Colonic mucosa (tissue), 4 donors: Measurements from ENCODE around the gene TUBB2B. TPM values are rescaled to one million over a fixed set of nuclear protein-coding genes. Genes with fewer than 3 reads are reported as not detected.
"Not testable (repeated sequence)": the region's sequence is repeated elsewhere in the genome, so short reads cannot be mapped to it uniquely, and the experiment has no call there.

Experiments
- DNase-seq: peaks from one replicate; pipeline ENCODE4 v3.0.0-alpha.2; 2020
- H3K27ac ChIP-seq: fragments of 200-600 bp; one replicate; pipeline ENCODE4 v1.8.0; 2021
- H3K27me3 ChIP-seq: fragments of 200-600 bp; one replicate; pipeline ENCODE4 v1.8.0; 2021
- H3K36me3 ChIP-seq: fragments of 200-600 bp; one replicate; pipeline ENCODE4 v1.8.0; 2021
- H3K4me1 ChIP-seq: fragments of 200-600 bp; one replicate; pipeline ENCODE4 v1.8.0; 2021; ENCODE audit warnings: mild to moderate bottlenecking
- H3K4me3 ChIP-seq: fragments of 200-600 bp; one replicate; pipeline ENCODE4 v1.8.0; 2021
- H3K9ac ChIP-seq, 2 donors: one replicate each; pipeline ENCODE4 v1.7.0; 2013; ENCODE audit warnings: control low read depth in 2 of 2, low read depth in 2 of 2, low read length in 2 of 2
- H3K9me3 ChIP-seq: fragments of 200-600 bp; one replicate; pipeline ENCODE4 v1.8.0; 2021
- intact Hi-C: fragments of 100-400 bp; cut with DNase I; formaldehyde crosslinking; loops from one replicate; pipeline ENCODE4 v1.14.1; 2022
- total RNA-seq, 2 donors: library from RNA; stranded (reverse); fragmentation: NEBNext Ultra II Directional in 1 of 2; extraction: Animal tissue kit (Norgen Biotek cat#: 25700) in 1 of 2; gene quantifications; one replicate each; pipeline ENCODE4 v1.2.1, GENCODE V29; 2021
- TF ChIP-seq, protein P1 (sequence below): fragments of 200-600 bp; IDR thresholded peaks from one replicate; pipeline ENCODE4 v1.8.0; 2022; ENCODE audit warnings: antibody characterized with exemption, mild to moderate bottlenecking
- donor health status: healthy.
- donor health status: DM: no; HTN: no; CAD: no.
- donor health status: DM: no; HTN: no; CAD: no.

The TUBB2B gene
- total RNA-seq, 2 donors from 2014 or later, result 2.3 to 5.8 TPM

DNA sequence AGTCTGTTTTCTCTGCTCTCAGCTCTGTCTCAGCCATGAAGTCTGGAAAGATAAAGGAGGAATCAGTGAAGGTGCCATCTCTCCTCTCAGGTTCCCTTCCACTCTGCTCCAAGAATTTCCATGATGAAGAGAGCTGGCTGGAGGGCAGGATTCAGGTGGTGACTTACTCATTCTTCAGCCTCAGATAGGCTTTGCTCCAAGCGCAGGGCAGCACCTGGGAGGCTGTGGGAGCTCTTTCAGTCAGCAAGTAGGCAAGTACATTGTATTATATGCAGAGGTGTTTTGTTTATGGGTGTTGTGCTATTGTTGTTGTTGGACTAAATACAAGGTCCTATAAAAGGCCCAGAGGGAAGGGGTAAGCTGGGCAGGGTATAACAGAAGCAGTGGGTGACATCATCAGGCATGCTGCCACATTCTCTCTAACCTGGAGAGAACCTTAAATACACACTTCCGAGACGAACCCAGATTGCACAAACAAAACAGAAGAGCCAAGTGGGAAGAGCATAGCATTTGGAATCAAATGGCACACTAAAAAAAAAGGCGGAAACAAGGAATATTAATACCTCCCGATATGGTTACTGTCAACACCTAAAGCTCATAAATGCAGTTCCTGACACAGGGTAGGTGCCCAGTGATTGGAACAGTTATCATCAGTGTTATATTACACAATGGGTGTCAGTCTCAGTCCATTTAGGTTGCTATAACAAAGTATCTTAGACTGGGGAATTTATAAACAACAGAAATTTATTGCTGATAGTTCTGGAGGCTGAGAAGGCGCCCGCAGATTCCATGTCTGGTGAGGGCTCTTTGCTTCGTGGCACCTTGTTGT, 16.8 kb upstream of the TUBB2B start:
- intact Hi-C loops, result no loop called here
- TF ChIP-seq, protein P1, sequence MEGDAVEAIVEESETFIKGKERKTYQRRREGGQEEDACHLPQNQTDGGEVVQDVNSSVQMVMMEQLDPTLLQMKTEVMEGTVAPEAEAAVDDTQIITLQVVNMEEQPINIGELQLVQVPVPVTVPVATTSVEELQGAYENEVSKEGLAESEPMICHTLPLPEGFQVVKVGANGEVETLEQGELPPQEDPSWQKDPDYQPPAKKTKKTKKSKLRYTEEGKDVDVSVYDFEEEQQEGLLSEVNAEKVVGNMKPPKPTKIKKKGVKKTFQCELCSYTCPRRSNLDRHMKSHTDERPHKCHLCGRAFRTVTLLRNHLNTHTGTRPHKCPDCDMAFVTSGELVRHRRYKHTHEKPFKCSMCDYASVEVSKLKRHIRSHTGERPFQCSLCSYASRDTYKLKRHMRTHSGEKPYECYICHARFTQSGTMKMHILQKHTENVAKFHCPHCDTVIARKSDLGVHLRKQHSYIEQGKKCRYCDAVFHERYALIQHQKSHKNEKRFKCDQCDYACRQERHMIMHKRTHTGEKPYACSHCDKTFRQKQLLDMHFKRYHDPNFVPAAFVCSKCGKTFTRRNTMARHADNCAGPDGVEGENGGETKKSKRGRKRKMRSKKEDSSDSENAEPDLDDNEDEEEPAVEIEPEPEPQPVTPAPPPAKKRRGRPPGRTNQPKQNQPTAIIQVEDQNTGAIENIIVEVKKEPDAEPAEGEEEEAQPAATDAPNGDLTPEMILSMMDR, result no peak
- no peak for DNase-seq
- Histone ChIP-seq H3K4me3 (no peak overlapping the region), H3K9ac (no peak overlapping the region), H3K27ac (no peak overlapping the region), H3K4me1 (no peaks in the 10 kb centered on the region), H3K36me3 (no peaks in the 10 kb centered on the region), H3K9me3 (no peaks in the 10 kb centered on the region), H3K27me3 (no peaks in the 10 kb centered on the region)

DNA sequence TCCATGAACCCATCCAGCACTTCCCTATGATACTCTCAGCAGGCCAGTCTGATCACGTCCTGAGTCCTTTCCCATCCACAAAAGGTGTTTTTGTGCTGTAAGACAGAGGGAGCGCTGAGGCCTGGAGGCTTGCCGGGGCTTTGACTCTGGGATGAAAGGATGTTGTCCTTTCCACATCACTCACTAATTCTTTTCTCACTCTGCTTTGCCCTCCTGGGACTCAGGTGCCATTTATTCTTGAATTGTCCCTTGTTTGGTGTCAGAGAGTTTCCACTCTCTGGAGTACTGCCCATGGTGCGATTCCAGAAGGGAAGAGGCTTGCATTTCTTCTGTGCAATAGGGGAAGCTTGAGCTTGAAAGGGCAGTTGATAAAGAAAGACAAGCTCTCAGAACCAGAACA, 15.3 kb upstream of the TUBB2B start:
- H3K27ac ChIP-seq, result no peak overlapping the region
- DNase-seq, result no peak
- H3K4me3 ChIP-seq, result no peak overlapping the region
- no peaks in the 10 kb centered on the region for H3K36me3 ChIP-seq
- H3K9me3 ChIP-seq, result no peaks in the 10 kb centered on the region
- H3K9ac ChIP-seq, result no peak overlapping the region
- H3K4me1 ChIP-seq, result no peaks in the 10 kb centered on the region
- TF ChIP-seq, protein P1, result no peak
- intact Hi-C loops, result no loop called here
- H3K27me3 ChIP-seq, result no peaks in the 10 kb centered on the region

GRCh38 chr6:3241745-3242144, 14.3 kb upstream of the TUBB2B start:
- H3K27me3 ChIP-seq, H3K36me3 ChIP-seq, H3K27ac ChIP-seq, H3K4me1 ChIP-seq, H3K4me3 ChIP-seq, H3K9me3 ChIP-seq, H3K9ac ChIP-seq, DNase-seq, intact Hi-C loops: not testable (repeated sequence)

DNA sequence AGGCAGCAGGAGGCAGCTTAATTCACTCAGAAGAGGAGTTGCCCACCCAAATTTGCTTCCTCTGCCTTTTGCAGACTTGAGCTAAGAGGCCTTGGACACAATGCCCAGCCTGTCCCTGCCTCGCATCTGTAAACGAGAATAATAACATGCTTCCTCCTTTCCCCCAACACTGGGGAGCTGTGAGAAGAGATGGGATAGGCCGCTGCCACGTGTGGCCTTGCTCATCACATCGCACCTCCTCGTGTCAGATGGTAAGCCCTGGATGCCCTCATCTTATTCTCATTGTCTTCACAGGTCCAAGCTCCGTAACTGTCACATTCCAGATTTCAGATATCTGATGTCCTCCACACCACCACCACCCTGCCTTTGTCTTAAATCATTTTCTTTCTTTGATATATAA, 13.1 kb upstream of the TUBB2B start:
- Histone ChIP-seq H3K4me1 (no peaks in the 10 kb centered on the region), H3K9me3 (no peaks in the 10 kb centered on the region), H3K4me3 (no peak overlapping the region), H3K27me3 (no peaks in the 10 kb centered on the region), H3K27ac (no peak overlapping the region), H3K36me3 (no peaks in the 10 kb centered on the region), H3K9ac (no peak overlapping the region)
- DNase-seq, result no peak
- TF ChIP-seq, protein P1, result no peak
- intact Hi-C loops, result no loop called here

DNA sequence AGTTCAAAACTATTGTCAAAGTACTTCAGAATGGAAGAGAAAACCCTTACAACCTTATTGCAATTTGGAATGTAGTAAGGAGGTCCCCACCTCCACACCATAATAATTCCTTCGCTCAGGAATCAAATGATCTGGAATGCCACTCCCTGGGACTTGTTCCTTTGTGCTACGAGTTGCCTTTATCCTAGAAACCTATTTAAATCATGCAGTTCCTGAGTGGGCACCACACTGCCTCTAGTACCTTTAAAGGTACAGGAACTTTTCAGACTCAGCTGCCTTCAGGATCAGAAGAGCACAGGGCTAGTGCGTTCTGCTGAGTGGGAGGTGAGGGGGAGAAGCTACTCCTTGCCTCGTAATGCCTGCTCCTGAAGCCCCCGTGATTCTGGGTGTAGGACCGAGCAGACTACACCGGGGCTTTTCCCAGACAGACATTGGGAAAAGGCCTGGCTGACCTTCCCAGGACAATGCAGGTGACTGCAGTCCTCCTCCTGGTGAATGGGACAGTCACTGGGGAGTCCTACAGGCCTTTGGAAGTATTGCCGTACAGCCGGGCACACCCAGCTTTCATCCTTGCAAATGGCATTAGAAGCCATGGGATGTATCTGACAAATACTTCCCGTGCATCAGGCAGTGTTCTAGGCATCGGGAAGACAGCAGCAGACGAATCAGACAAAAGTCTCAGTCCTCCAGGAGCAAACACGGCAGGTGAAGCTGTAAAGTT, 11.8 kb upstream of the TUBB2B start:
- H3K36me3 ChIP-seq, result no peaks in the 10 kb centered on the region
- no peak overlapping the region for H3K27ac ChIP-seq
- no peak overlapping the region for H3K4me3 ChIP-seq
- DNase-seq, result no peak
- no peaks in the 10 kb centered on the region for H3K4me1 ChIP-seq
- no peak overlapping the region for H3K9ac ChIP-seq
- intact Hi-C loops, result no loop called here
- H3K27me3 ChIP-seq, result peaks cover 8% of the 10 kb centered on the region
- TF ChIP-seq, protein P1, result no peak
- H3K9me3 ChIP-seq, result no peaks in the 10 kb centered on the region
